H1 (cell line): ENCODE measurements around the gene DCDC2. TPM values are rescaled to one million over a fixed set of nuclear protein-coding genes. Genes with fewer than 3 reads are reported as not detected.

Experiments
- CTCF ChIA-PET: fragments of 300-600 bp; sonication (Branson Sonifier 250); formaldehyde crosslinking; loops from one replicate; lab custom pipeline; 2021; ENCODE audit not compliant: partially characterized antibody; lab: Charles Lee
- POLR2A ChIA-PET: fragments of 300-600 bp; sonication (Branson Sonifier 250); formaldehyde crosslinking; loops from one replicate; lab custom pipeline; 2021; ENCODE audit warnings: inconsistent platforms; ENCODE audit not compliant: partially characterized antibody; lab: Charles Lee
- DNase-seq, 2 experiments: peaks; one replicate each; pipeline versions ENCODE4 v3.0.0 to v3.0.0-alpha.2; 2010 to 2022; ENCODE audit warnings: low spot score in 2 of 2, low read depth in 1 of 2, mixed read lengths in 1 of 2
- FAIRE-seq: peaks from 2 replicates; lab custom pipeline; 2011; peaks lifted over from hg19 to GRCh38; lab: Jason Lieb, UNC
- H2AFZ ChIP-seq: 2 replicates; pipeline ENCODE4 v1.8.1; 2012; ENCODE audit warnings: low read length, inconsistent platforms
- H2AK5ac ChIP-seq: 2 replicates; pipeline ENCODE4 v1.6.1; 2013; ENCODE audit warnings: low read depth, low read length
- H2BK120ac ChIP-seq: replicated peaks from 2 replicates; pipeline ENCODE3; 2013; ENCODE audit warnings: low read depth, low read length, inconsistent platforms
- H2BK12ac ChIP-seq: 2 replicates; pipeline ENCODE4 v1.6.1; 2013; ENCODE audit warnings: low read depth, low read length
- H2BK15ac ChIP-seq: 2 replicates; pipeline ENCODE4 v1.6.1; 2013; ENCODE audit warnings: low read length
- H2BK20ac ChIP-seq: 2 replicates; pipeline ENCODE4 v1.6.1; 2013; ENCODE audit warnings: low read length
- H2BK5ac ChIP-seq: 2 replicates; pipeline ENCODE4 v1.6.1; 2013; ENCODE audit warnings: low read depth, low read length
- H3K14ac ChIP-seq: 2 replicates; pipeline ENCODE4 v1.6.1; 2013; ENCODE audit warnings: inconsistent platforms; ENCODE audit not compliant: insufficient read length
- H3K18ac ChIP-seq: 2 replicates; pipeline ENCODE4 v1.6.1; 2013; ENCODE audit warnings: low read length; ENCODE audit errors: extremely low read depth
- H3K23ac ChIP-seq: 2 replicates; pipeline ENCODE4 v1.6.1; 2013; ENCODE audit warnings: inconsistent platforms; ENCODE audit not compliant: insufficient read length
- H3K23me2 ChIP-seq: 2 replicates; pipeline ENCODE4 v1.6.1; 2013; ENCODE audit warnings: low read depth, low read length
- H3K27ac ChIP-seq: 2 replicates; pipeline ENCODE4 v1.6.1; 2011; ENCODE audit warnings: low read depth, low read length, inconsistent platforms
- H3K27me3 ChIP-seq, 4 experiments: replicated peaks in 1 of 4; 1 replicate in 1 of 4; 2 replicates in 3 of 4; pipeline versions ENCODE4 v1.6.1 to v1.8.1; 2011 to 2013; ENCODE audit warnings: low read length in 3 of 4, mild to moderate bottlenecking in 3 of 4, inconsistent platforms in 2 of 4, mixed read lengths in 2 of 4, moderate library complexity in 1 of 4; ENCODE audit not compliant: control insufficient read depth in 3 of 4, insufficient read depth in 3 of 4; ENCODE audit errors: extremely low read depth in 1 of 4
- H3K36me3 ChIP-seq, 4 experiments: 2 replicates each; pipeline versions ENCODE4 v1.6.1 to v1.8.1; 2011 to 2013; ENCODE audit warnings: mild to moderate bottlenecking in 4 of 4, low read length in 3 of 4, moderate library complexity in 2 of 4, control low read depth in 1 of 4, inconsistent platforms in 1 of 4; ENCODE audit not compliant: insufficient read depth in 4 of 4, control insufficient read depth in 2 of 4
- H3K4ac ChIP-seq: replicated peaks from 2 replicates; pipeline ENCODE3; 2013; ENCODE audit warnings: low read length, low read depth, mixed read lengths, inconsistent platforms; ENCODE audit not compliant: insufficient read length
- H3K4me1 ChIP-seq, 4 experiments: replicated peaks in 1 of 4; 1 replicate in 1 of 4; 2 replicates in 3 of 4; pipeline versions ENCODE4 v1.6.1 to v1.8.1; 2011 to 2013; ENCODE audit warnings: low read length in 3 of 4, inconsistent platforms in 2 of 4, mixed read lengths in 1 of 4; ENCODE audit not compliant: insufficient read depth in 4 of 4, control insufficient read depth in 3 of 4
- H3K4me2 ChIP-seq, 2 experiments: 2 replicates each; pipeline versions ENCODE4 v1.6.1 to v1.8.1; 2011 to 2013; ENCODE audit warnings: low read depth in 2 of 2, low read length in 2 of 2, control low read depth in 1 of 2, inconsistent platforms in 1 of 2, mild to moderate bottlenecking in 1 of 2; ENCODE audit not compliant: insufficient read depth in 1 of 2
- H3K4me3 ChIP-seq, 4 experiments: fragments of 200-600, 300-600 bp in 1 of 4; sonication (generic), shearing (Covaris generic), sonication (Bioruptor Twin) in 1 of 4; 2 replicates each; pipeline versions ENCODE4 v1.5.1 to v1.8.1; 2011 to 2016; ENCODE audit warnings: low read length in 4 of 4, low read depth in 3 of 4, control low read depth in 2 of 4, inconsistent platforms in 2 of 4, mild to moderate bottlenecking in 2 of 4, mixed read lengths in 1 of 4, moderate library complexity in 1 of 4; ENCODE audit not compliant: insufficient read depth in 2 of 4; ENCODE audit errors: extremely low read depth in 1 of 4
- H3K56ac ChIP-seq: replicated peaks from 2 replicates; pipeline ENCODE3; 2013; ENCODE audit warnings: low read depth, mild to moderate bottlenecking, mixed read lengths, low read length, inconsistent platforms; ENCODE audit not compliant: insufficient read length
- H3K79me1 ChIP-seq: 2 replicates; pipeline ENCODE4 v1.6.1; 2013; ENCODE audit warnings: low read depth, low read length, control low read depth
- H3K79me2 ChIP-seq, 2 experiments: 2 replicates each; pipeline versions ENCODE4 v1.6.1 to v1.8.1; 2012 to 2013; ENCODE audit warnings: low read length in 2 of 2, mild to moderate bottlenecking in 2 of 2, inconsistent platforms in 1 of 2; ENCODE audit not compliant: insufficient read depth in 2 of 2, control insufficient read depth in 1 of 2
- H3K9ac ChIP-seq, 4 experiments: replicated peaks in 1 of 4; 1 replicate in 1 of 4; 2 replicates in 3 of 4; pipeline versions ENCODE4 v1.6.1 to v1.8.1; 2011 to 2013; ENCODE audit warnings: low read depth in 3 of 4, low read length in 3 of 4, control low read depth in 2 of 4, mild to moderate bottlenecking in 2 of 4, moderate library complexity in 2 of 4, inconsistent platforms in 1 of 4; ENCODE audit errors: extremely low read depth in 1 of 4
- H3K9me3 ChIP-seq, 2 experiments: 2 replicates each; pipeline versions ENCODE4 v1.6.1 to v1.8.1; 2012 to 2013; ENCODE audit warnings: mild to moderate bottlenecking in 2 of 2, moderate library complexity in 2 of 2, control low read depth in 1 of 2, inconsistent platforms in 1 of 2, low read depth in 1 of 2, low read length in 1 of 2, mixed read lengths in 1 of 2; ENCODE audit not compliant: insufficient read depth in 2 of 2
- H4K20me1 ChIP-seq, 2 experiments: replicated peaks in 1 of 2; 2 replicates each; pipeline versions ENCODE3 to v1.8.1; 2011 to 2013; ENCODE audit warnings: inconsistent platforms in 2 of 2, low read length in 2 of 2, mild to moderate bottlenecking in 1 of 2; ENCODE audit not compliant: insufficient read depth in 2 of 2, control insufficient read depth in 1 of 2
- H4K5ac ChIP-seq: 2 replicates; pipeline ENCODE4 v1.6.1; 2013; ENCODE audit warnings: low read length, low read depth, mixed read lengths, inconsistent platforms; ENCODE audit not compliant: insufficient read length
- H4K8ac ChIP-seq: 2 replicates; pipeline ENCODE4 v1.8.0; 2013; ENCODE audit warnings: mild to moderate bottlenecking, moderate library complexity, low read length, inconsistent platforms; ENCODE audit not compliant: insufficient read depth; ENCODE audit errors: extremely low read depth
- H4K91ac ChIP-seq: replicated peaks from 2 replicates; pipeline ENCODE3; 2013; ENCODE audit warnings: low read length, mixed read lengths, inconsistent platforms; ENCODE audit not compliant: insufficient read length
- ATF2 ChIP-seq: IDR thresholded peaks from 2 replicates; pipeline ENCODE4 v1.6.1; 2012; ENCODE audit warnings: low read length, inconsistent platforms
- BACH1 ChIP-seq: IDR thresholded peaks from 2 replicates; pipeline ENCODE4 v1.6.1; 2012; ENCODE audit warnings: low read length, improper control_type of control experiment
- CBX5 ChIP-seq: fragments of 300-800, 300-1000 bp; sonication (generic); IDR thresholded peaks from 2 replicates; pipeline ENCODE4 v1.7.1; 2016; ENCODE audit warnings: antibody characterized with exemption, low read length, low read depth
- EP300 ChIP-seq, 2 experiments: IDR thresholded peaks; 1 replicate in 1 of 2; 2 replicates in 1 of 2; pipeline ENCODE4 v1.6.1; 2011 to 2012; ENCODE audit warnings: low read depth in 2 of 2, low read length in 2 of 2, mild to moderate bottlenecking in 2 of 2, borderline replicate concordance in 1 of 2, inconsistent platforms in 1 of 2, moderate library complexity in 1 of 2
- FOSL1 ChIP-seq: IDR thresholded peaks from 2 replicates; pipeline ENCODE4 v1.6.1; 2011; ENCODE audit warnings: mild to moderate bottlenecking, low read depth, low read length, moderate library complexity; ENCODE audit not compliant: insufficient read depth
- HDAC6 ChIP-seq: IDR thresholded peaks from one replicate; pipeline ENCODE4 v1.7.1; 2012; ENCODE audit warnings: low read depth, mild to moderate bottlenecking, inconsistent platforms, low read length, moderate library complexity
- MAFK ChIP-seq: IDR thresholded peaks from 2 replicates; pipeline ENCODE4 v1.6.1; 2012; ENCODE audit warnings: low read depth, mild to moderate bottlenecking, improper control_type of control experiment, low read length
- SIRT6 ChIP-seq: IDR thresholded peaks from one replicate; pipeline ENCODE4 v1.7.1; 2012; ENCODE audit warnings: low read length, inconsistent platforms
- SP2 ChIP-seq: IDR thresholded peaks from 2 replicates; pipeline ENCODE4 v1.6.1; 2012; ENCODE audit warnings: mild to moderate bottlenecking, low read length, inconsistent platforms
- SUZ12 ChIP-seq: fragments of 200-600 bp; sonication (generic); IDR thresholded peaks from 2 replicates; pipeline ENCODE4 v1.6.1; 2012; ENCODE audit warnings: mild to moderate bottlenecking, inconsistent platforms, low read length, moderate library complexity, mixed read lengths
- TAF1 ChIP-seq: IDR thresholded peaks from 2 replicates; pipeline ENCODE4 v1.6.1; 2011; ENCODE audit warnings: mild to moderate bottlenecking, low read depth, low read length
- YY1 ChIP-seq: IDR thresholded peaks from 2 replicates; pipeline ENCODE4 v1.6.1; 2011; ENCODE audit warnings: low read depth, mild to moderate bottlenecking, low read length
- WGBS, 2 experiments: shearing (Covaris generic) in 1 of 2; methylation state at CpG; one replicate each; pipeline versions ENCODE4 v1.1.6 to v1.1.7; 2013 to 2015; ENCODE audit warnings: low lambda C conversion rate in 2 of 2, mixed read lengths in 2 of 2, inconsistent platforms in 1 of 2, low coverage in 1 of 2, missing lambda C conversion rate in 1 of 2; ENCODE audit not compliant: insufficient replicate concordance in 2 of 2, insufficient coverage in 1 of 2, insufficient read length in 1 of 2; ENCODE audit errors: extremely low coverage in 1 of 2, missing lambda C conversion rate in 1 of 2; 5-methylcytosine and 5-hydroxymethylcytosine counted together
- polyA plus RNA-seq, 7 experiments: library from polyadenylated mRNA; depleted of rRNA in 3 of 7; stranded (reverse) in 5 of 7; unstranded in 2 of 7; fragments of >200 nt in 5 of 7; fragments of 200-250 nt in 2 of 7; gene quantifications; 1 replicate in 5 of 7; 2 replicates in 1 of 7; 4 replicates in 1 of 7; pipeline versions ENCODE4 v1.2.1 to v1.2.3, GENCODE V29; 2011 to 2013; ENCODE audit warnings: missing spikeins in 2 of 7, mixed read lengths in 2 of 7
- total RNA-seq: library from RNA; stranded (reverse); fragmentation: NEBNext Ultra II Directional; extraction: Animal tissue kit (Norgen Biotek cat#: 25700); gene quantifications from 2 replicates; pipeline ENCODE4 v1.2.1, GENCODE V29; 2021

The DCDC2 gene
- total and polyA plus RNA-seq, 2 of the 8 experiments (the other 6 are each of a cell fraction or from before 2014, with no cell fraction given), result 0.03 to 0.15 TPM

- no peak overlapping the region for H3K56ac ChIP-seq
- H3K4me1 ChIP-seq, result peaks cover 0 to 3% (median 1%) of the 10 kb centered on the region in 4 experiments; a peak in 2 of 7 replicates
- no peak overlapping the region for H3K18ac ChIP-seq
- H2BK12ac ChIP-seq, result no peak overlapping the region
- no peak overlapping the region for H4K91ac ChIP-seq
- WGBS, 2 experiments, result 89% methylated on average over 12 of the region's 12 CpGs; no CpG with 5 or more reads in 1 of the 2 experiments
- H3K9me3 ChIP-seq, result no peaks in the 10 kb centered on the region; a peak in 1 of 4 replicates
- H4K8ac ChIP-seq, result no peak overlapping the region
- no peak overlapping the region for H2BK120ac ChIP-seq
- no peak overlapping the region for H3K4me3 ChIP-seq
- H3K79me1 ChIP-seq, result no peaks in the 10 kb centered on the region
- H2BK20ac ChIP-seq, result no peak overlapping the region
- CTCF ChIA-PET, result interaction anchor here (0.8 to 2.0 kb wide), 4 partner anchors 31 to 101 kb away, joined by 3 to 8 read pairs (median 5); no protein-coding TSS in a partner anchor
- no peaks in the 10 kb centered on the region for H3K79me2 ChIP-seq
- H3K27me3 ChIP-seq, result no peaks in the 10 kb centered on the region
- H2AK5ac ChIP-seq, result no peak overlapping the region
- no peak overlapping the region for H3K4ac ChIP-seq
- no peak overlapping the region for H3K23ac ChIP-seq
- H2BK5ac ChIP-seq, result no peak overlapping the region
- DNase-seq (no peak), FAIRE-seq (no peak)
- POLR2A ChIA-PET, result interaction anchor here (0.9 kb wide), 1 partner anchor 75 kb away, joined by 3 read pairs; no protein-coding TSS in a partner anchor
- TF ChIP-seq BACH1 (no peak), EP300 (IDR thresholded peaks at IDR 0.05; ENCODE audit: borderline replicate concordance in 1 of 2, low read depth in 2 of 2, low read length in 2 of 2) (no peak), HDAC6 (no peak), ATF2 (no peak), SUZ12 (no peak), YY1 (no peak), MAFK (no peak), SIRT6 (no peak), CBX5 (no peak), SP2 (no peak), TAF1 (no peak), FOSL1 (no peak)
- no peak overlapping the region for H4K5ac ChIP-seq
- H3K9ac ChIP-seq, result no peak overlapping the region
- H3K27ac ChIP-seq, result no peak overlapping the region
- no peak overlapping the region for H2AFZ ChIP-seq
- no peaks in the 10 kb centered on the region for H3K36me3 ChIP-seq
- H3K14ac ChIP-seq, result no peak overlapping the region
- H3K23me2 ChIP-seq, result peaks cover 4% of the 10 kb centered on the region
- no peaks in the 10 kb centered on the region for H4K20me1 ChIP-seq
- H2BK15ac ChIP-seq, result no peak overlapping the region
- no peak overlapping the region for H3K4me2 ChIP-seq
Observed at GRCh38 chr6:24358219-24358821, 461 bp upstream of the DCDC2 start.
